GM23338 (cell line): ENCODE measurements around the gene ARFGEF2. TPM values are rescaled to one million over a fixed set of nuclear protein-coding genes. Genes with fewer than 3 reads are reported as not detected.

ENCODE experiments used
- ATAC-seq: fragments of 200-7000 bp; cut with Tn5 transposase; 3 replicates; pipeline ENCODE4 v1.9.1; 2020
- DNase-seq: peaks from one replicate; pipeline ENCODE4 v3.0.0-alpha.2; 2015; ENCODE audit warnings: low spot score
- H2AFZ ChIP-seq: fragments of 200-600 bp; sonication (generic); 2 replicates; pipeline ENCODE4 v1.8.0; 2016; ENCODE audit warnings: antibody characterized with exemption, mild to moderate bottlenecking, moderate library complexity
- H3F3A ChIP-seq: fragments of 200-600 bp; sonication (generic); replicated peaks from 2 replicates; pipeline ENCODE4 v1.8.0; 2017; ENCODE audit warnings: antibody characterized with exemption, mixed run types, low read depth
- H3K27ac ChIP-seq: fragments of 200-600 bp; sonication (generic); 2 replicates; pipeline ENCODE4 v1.6.1; 2016; ENCODE audit warnings: low read depth
- H3K27me3 ChIP-seq: fragments of 200-600 bp; sonication (generic); 2 replicates; pipeline ENCODE4 v1.8.0; 2016; ENCODE audit warnings: mild to moderate bottlenecking, mixed run types, moderate library complexity; ENCODE audit not compliant: insufficient read depth
- H3K36me3 ChIP-seq: fragments of 200-600 bp; sonication (generic); 2 replicates; pipeline ENCODE4 v1.8.0; 2016; ENCODE audit warnings: mild to moderate bottlenecking; ENCODE audit not compliant: insufficient read depth
- H3K4me1 ChIP-seq: fragments of 200-600 bp; sonication (generic); 2 replicates; pipeline ENCODE4 v1.8.0; 2016; ENCODE audit warnings: mild to moderate bottlenecking, moderate library complexity; ENCODE audit not compliant: insufficient read depth
- H3K4me2 ChIP-seq: fragments of 200-600 bp; sonication (generic); 2 replicates; pipeline ENCODE4 v1.7.1; 2017; ENCODE audit warnings: mixed run types
- H3K4me3 ChIP-seq: fragments of 200-600 bp; sonication (generic); 2 replicates; pipeline ENCODE4 v1.6.1; 2016; ENCODE audit warnings: mixed run types
- H3K79me2 ChIP-seq: fragments of 200-600 bp; sonication (generic); replicated peaks from 2 replicates; pipeline ENCODE4 v1.8.0; 2017; ENCODE audit warnings: mild to moderate bottlenecking; ENCODE audit not compliant: insufficient read depth
- H3K9me2 ChIP-seq: fragments of 200-600 bp; sonication (generic); 2 replicates; pipeline ENCODE4 v1.8.0; 2017; ENCODE audit not compliant: insufficient read depth
- H4K20me1 ChIP-seq: fragments of 200-600 bp; sonication (generic); replicated peaks from 2 replicates; pipeline ENCODE4 v1.8.0; 2017; ENCODE audit warnings: mild to moderate bottlenecking; ENCODE audit not compliant: insufficient read depth
- H3K27ac Mint-ChIP-seq: 2 replicates; pipeline ENCODE4 v1.8.0; 2020; ENCODE audit warnings: inconsistent platforms, mild to moderate bottlenecking, moderate library complexity, mixed read lengths
- H3K27me3 Mint-ChIP-seq: 3 replicates; pipeline ENCODE4 v1.8.0; 2022; ENCODE audit warnings: low read depth, mild to moderate bottlenecking, moderate library complexity, mixed read lengths, inconsistent platforms; ENCODE audit not compliant: insufficient read depth, poor library complexity
- H3K36me3 Mint-ChIP-seq: 3 replicates; pipeline ENCODE4 v1.8.0; 2021; ENCODE audit warnings: low read depth, mild to moderate bottlenecking, inconsistent platforms, moderate library complexity, mixed read lengths
- H3K4me1 Mint-ChIP-seq: 3 replicates; pipeline ENCODE4 v1.8.0; 2020; ENCODE audit warnings: mild to moderate bottlenecking, inconsistent platforms, mixed read lengths
- H3K4me3 Mint-ChIP-seq: 3 replicates; pipeline ENCODE4 v1.8.0; 2021; ENCODE audit warnings: moderate library complexity, mild to moderate bottlenecking, inconsistent platforms, mixed read lengths
- H3K9me3 Mint-ChIP-seq: 3 replicates; pipeline ENCODE4 v1.8.0; 2020; ENCODE audit warnings: moderate library complexity, mild to moderate bottlenecking, inconsistent platforms, mixed read lengths
- CREB1 ChIP-seq: fragments of 250-450 bp; sonication (Bioruptor Pico); IDR thresholded peaks from 2 replicates; pipeline ENCODE4 v1.5.0; 2020; ENCODE audit warnings: low read depth, mild to moderate bottlenecking, moderate library complexity
- EZH2 ChIP-seq: fragments of 200-600 bp; sonication (generic); IDR thresholded peaks from one replicate; pipeline ENCODE4 v1.8.0; 2017; ENCODE audit warnings: antibody characterized with exemption, mild to moderate bottlenecking, low read depth; ENCODE audit not compliant: unreplicated experiment
- EZH2phosphoT487 ChIP-seq: fragments of 200-600 bp; sonication (generic); IDR thresholded peaks from one replicate; pipeline ENCODE4 v1.8.1; 2018; ENCODE audit warnings: antibody characterized with exemption; ENCODE audit not compliant: unreplicated experiment
- JUNB ChIP-seq: IDR thresholded peaks from one replicate; pipeline ENCODE4 v1.6.1; 2016; ENCODE audit warnings: antibody characterized with exemption; ENCODE audit not compliant: unreplicated experiment
- NANOG ChIP-seq: IDR thresholded peaks from 2 replicates; pipeline ENCODE4 v1.6.1; 2016; ENCODE audit warnings: antibody characterized with exemption, borderline replicate concordance
- ZNF331 ChIP-seq: fragments of 250-450 bp; sonication (Bioruptor Pico); IDR thresholded peaks from 2 replicates; pipeline ENCODE4 v1.5.0; 2020; ENCODE audit warnings: low read depth, mild to moderate bottlenecking, moderate library complexity
- polyA plus RNA-seq: library from polyadenylated mRNA; unstranded; fragments of >200 nt; fragmentation: Nextera tagmentation; extraction: Ambion mirVana; gene quantifications from 2 replicates; pipeline ENCODE4 v1.2.1, GENCODE V29; 2016
- total RNA-seq: library from RNA; depleted of rRNA; stranded (reverse); fragments of >200 nt; shearing (Covaris generic); gene quantifications from 2 replicates; pipeline ENCODE4 v1.2.3, GENCODE V29; 2014
- TF ChIP-seq, protein P1 (sequence below): fragments of 250-450 bp; sonication (Bioruptor Pico); IDR thresholded peaks from 2 replicates; pipeline ENCODE4 v1.5.0; 2020; ENCODE audit warnings: mild to moderate bottlenecking, moderate library complexity
- TF ChIP-seq, protein P2 (sequence below): IDR thresholded peaks from one replicate; pipeline ENCODE4 v1.6.1; 2018; ENCODE audit warnings: antibody characterized with exemption; ENCODE audit not compliant: unreplicated experiment
- TF ChIP-seq, protein P3 (sequence below), 2 experiments: fragments of 200-600 bp in 1 of 2; sonication (generic) in 1 of 2; conservative IDR thresholded peaks; 2 replicates each; pipeline versions ENCODE4 v1.5.1 to v1.6.1; 2016 to 2017; ENCODE audit warnings: antibody characterized with exemption in 2 of 2, low read depth in 2 of 2, mild to moderate bottlenecking in 2 of 2, moderate library complexity in 1 of 2
- TF ChIP-seq, protein P4 (sequence below): IDR thresholded peaks from 2 replicates; pipeline ENCODE4 v1.6.1; 2016; ENCODE audit warnings: antibody characterized with exemption

ARFGEF2 gene
- total and polyA plus RNA-seq, 2 experiments from 2014 or later: 7.2 to 25.5 TPM

DNA sequence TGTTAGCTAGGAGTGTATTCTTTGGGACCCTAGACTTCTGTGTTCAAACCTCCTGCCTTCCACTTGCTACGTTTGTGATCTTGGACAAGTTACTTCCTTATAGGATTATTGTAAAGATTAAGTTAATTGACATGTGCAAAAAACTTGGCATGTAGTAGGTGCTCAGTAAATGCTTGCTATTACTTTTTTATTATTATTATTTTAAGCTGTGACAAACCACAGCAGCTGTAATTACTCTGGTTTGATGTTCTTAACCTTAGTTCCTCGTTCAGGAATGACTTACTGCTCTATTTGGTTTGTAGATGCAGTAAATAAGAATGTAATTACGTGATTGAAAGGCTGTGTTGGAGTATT, 3.2 kb downstream of the ARFGEF2 start:
- TF ChIP-seq EZH2phosphoT487 (no peak), CREB1 (CRISPR knock-in tag) (no peak), EZH2 (no peak), ZNF331 (CRISPR knock-in tag) (no peak), NANOG (no peak), JUNB (no peak)
- TF ChIP-seq, protein P1, sequence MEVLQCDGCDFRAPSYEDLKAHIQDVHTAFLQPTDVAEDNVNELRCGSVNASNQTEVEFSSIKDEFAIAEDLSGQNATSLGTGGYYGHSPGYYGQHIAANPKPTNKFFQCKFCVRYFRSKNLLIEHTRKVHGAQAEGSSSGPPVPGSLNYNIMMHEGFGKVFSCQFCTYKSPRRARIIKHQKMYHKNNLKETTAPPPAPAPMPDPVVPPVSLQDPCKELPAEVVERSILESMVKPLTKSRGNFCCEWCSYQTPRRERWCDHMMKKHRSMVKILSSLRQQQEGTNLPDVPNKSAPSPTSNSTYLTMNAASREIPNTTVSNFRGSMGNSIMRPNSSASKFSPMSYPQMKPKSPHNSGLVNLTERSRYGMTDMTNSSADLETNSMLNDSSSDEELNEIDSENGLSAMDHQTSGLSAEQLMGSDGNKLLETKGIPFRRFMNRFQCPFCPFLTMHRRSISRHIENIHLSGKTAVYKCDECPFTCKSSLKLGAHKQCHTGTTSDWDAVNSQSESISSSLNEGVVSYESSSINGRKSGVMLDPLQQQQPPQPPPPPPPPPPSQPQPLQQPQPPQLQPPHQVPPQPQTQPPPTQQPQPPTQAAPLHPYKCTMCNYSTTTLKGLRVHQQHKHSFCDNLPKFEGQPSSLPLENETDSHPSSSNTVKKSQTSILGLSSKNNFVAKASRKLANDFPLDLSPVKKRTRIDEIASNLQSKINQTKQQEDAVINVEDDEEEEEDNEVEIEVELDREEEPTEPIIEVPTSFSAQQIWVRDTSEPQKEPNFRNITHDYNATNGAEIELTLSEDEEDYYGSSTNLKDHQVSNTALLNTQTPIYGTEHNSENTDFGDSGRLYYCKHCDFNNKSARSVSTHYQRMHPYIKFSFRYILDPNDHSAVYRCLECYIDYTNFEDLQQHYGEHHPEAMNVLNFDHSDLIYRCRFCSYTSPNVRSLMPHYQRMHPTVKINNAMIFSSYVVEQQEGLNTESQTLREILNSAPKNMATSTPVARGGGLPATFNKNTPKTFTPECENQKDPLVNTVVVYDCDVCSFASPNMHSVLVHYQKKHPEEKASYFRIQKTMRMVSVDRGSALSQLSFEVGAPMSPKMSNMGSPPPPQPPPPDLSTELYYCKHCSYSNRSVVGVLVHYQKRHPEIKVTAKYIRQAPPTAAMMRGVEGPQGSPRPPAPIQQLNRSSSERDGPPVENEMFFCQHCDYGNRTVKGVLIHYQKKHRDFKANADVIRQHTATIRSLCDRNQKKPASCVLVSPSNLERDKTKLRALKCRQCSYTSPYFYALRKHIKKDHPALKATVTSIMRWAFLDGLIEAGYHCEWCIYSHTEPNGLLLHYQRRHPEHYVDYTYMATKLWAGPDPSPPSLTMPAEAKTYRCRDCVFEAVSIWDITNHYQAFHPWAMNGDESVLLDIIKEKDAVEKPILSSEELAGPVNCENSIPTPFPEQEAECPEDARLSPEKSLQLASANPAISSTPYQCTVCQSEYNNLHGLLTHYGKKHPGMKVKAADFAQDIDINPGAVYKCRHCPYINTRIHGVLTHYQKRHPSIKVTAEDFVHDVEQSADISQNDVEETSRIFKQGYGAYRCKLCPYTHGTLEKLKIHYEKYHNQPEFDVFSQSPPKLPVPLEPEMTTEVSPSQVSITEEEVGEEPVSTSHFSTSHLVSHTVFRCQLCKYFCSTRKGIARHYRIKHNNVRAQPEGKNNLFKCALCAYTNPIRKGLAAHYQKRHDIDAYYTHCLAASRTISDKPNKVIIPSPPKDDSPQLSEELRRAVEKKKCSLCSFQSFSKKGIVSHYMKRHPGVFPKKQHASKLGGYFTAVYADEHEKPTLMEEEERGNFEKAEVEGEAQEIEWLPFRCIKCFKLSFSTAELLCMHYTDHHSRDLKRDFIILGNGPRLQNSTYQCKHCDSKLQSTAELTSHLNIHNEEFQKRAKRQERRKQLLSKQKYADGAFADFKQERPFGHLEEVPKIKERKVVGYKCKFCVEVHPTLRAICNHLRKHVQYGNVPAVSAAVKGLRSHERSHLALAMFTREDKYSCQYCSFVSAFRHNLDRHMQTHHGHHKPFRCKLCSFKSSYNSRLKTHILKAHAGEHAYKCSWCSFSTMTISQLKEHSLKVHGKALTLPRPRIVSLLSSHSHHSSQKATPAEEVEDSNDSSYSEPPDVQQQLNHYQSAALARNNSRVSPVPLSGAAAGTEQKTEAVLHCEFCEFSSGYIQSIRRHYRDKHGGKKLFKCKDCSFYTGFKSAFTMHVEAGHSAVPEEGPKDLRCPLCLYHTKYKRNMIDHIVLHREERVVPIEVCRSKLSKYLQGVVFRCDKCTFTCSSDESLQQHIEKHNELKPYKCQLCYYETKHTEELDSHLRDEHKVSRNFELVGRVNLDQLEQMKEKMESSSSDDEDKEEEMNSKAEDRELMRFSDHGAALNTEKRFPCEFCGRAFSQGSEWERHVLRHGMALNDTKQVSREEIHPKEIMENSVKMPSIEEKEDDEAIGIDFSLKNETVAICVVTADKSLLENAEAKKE (CRISPR knock-in tag): no peak
- TF ChIP-seq, protein P2, sequence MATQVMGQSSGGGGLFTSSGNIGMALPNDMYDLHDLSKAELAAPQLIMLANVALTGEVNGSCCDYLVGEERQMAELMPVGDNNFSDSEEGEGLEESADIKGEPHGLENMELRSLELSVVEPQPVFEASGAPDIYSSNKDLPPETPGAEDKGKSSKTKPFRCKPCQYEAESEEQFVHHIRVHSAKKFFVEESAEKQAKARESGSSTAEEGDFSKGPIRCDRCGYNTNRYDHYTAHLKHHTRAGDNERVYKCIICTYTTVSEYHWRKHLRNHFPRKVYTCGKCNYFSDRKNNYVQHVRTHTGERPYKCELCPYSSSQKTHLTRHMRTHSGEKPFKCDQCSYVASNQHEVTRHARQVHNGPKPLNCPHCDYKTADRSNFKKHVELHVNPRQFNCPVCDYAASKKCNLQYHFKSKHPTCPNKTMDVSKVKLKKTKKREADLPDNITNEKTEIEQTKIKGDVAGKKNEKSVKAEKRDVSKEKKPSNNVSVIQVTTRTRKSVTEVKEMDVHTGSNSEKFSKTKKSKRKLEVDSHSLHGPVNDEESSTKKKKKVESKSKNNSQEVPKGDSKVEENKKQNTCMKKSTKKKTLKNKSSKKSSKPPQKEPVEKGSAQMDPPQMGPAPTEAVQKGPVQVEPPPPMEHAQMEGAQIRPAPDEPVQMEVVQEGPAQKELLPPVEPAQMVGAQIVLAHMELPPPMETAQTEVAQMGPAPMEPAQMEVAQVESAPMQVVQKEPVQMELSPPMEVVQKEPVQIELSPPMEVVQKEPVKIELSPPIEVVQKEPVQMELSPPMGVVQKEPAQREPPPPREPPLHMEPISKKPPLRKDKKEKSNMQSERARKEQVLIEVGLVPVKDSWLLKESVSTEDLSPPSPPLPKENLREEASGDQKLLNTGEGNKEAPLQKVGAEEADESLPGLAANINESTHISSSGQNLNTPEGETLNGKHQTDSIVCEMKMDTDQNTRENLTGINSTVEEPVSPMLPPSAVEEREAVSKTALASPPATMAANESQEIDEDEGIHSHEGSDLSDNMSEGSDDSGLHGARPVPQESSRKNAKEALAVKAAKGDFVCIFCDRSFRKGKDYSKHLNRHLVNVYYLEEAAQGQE: no peak
- TF ChIP-seq, protein P3, sequence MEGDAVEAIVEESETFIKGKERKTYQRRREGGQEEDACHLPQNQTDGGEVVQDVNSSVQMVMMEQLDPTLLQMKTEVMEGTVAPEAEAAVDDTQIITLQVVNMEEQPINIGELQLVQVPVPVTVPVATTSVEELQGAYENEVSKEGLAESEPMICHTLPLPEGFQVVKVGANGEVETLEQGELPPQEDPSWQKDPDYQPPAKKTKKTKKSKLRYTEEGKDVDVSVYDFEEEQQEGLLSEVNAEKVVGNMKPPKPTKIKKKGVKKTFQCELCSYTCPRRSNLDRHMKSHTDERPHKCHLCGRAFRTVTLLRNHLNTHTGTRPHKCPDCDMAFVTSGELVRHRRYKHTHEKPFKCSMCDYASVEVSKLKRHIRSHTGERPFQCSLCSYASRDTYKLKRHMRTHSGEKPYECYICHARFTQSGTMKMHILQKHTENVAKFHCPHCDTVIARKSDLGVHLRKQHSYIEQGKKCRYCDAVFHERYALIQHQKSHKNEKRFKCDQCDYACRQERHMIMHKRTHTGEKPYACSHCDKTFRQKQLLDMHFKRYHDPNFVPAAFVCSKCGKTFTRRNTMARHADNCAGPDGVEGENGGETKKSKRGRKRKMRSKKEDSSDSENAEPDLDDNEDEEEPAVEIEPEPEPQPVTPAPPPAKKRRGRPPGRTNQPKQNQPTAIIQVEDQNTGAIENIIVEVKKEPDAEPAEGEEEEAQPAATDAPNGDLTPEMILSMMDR (conservative IDR thresholded peaks at IDR 0.05; ENCODE audit: low read depth in 2 of 2): no peak
- TF ChIP-seq, protein P4, sequence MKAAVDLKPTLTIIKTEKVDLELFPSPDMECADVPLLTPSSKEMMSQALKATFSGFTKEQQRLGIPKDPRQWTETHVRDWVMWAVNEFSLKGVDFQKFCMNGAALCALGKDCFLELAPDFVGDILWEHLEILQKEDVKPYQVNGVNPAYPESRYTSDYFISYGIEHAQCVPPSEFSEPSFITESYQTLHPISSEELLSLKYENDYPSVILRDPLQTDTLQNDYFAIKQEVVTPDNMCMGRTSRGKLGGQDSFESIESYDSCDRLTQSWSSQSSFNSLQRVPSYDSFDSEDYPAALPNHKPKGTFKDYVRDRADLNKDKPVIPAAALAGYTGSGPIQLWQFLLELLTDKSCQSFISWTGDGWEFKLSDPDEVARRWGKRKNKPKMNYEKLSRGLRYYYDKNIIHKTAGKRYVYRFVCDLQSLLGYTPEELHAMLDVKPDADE: no peak
- Mint-ChIP-seq H3K27me3 (peaks cover 2% of the 10 kb centered on the region), H3K9me3 (no peaks in the 10 kb centered on the region; the same call in 2 of the 3 replicates), H3K27ac (no peak overlapping the region), H3K4me1 (peaks cover 10% of the 10 kb centered on the region; the same call in 2 of the 3 replicates), H3K4me3 (no peak overlapping the region), H3K36me3 (no peaks in the 10 kb centered on the region)
- Histone ChIP-seq H3K4me1 (peaks cover 19% of the 10 kb centered on the region), H3K36me3 (no peaks in the 10 kb centered on the region), H4K20me1 (peaks cover 15% of the 10 kb centered on the region; the same call in 1 of the 2 replicates), H3K9me2 (no peaks in the 10 kb centered on the region; the same call in 1 of the 2 replicates), H3K27me3 (no peaks in the 10 kb centered on the region), H3K27ac (no peak overlapping the region), H3K79me2 (peaks cover 75% of the 10 kb centered on the region), H3K4me2 (no peak overlapping the region), H3K4me3 (no peak overlapping the region), H2AFZ (no peak overlapping the region), H3F3A (0 out of 2 replicates have a peak, but pooled peaks cover 8% of the 10 kb centered on the region)
- ATAC-seq (no peak), DNase-seq (no peak)
